ENCODE data around the gene CNTN1. TPM values are rescaled to one million over a fixed set of nuclear protein-coding genes. Genes with fewer than 3 reads are reported as not detected.

The CNTN1 gene
- total and polyA plus RNA-seq, 2 donors (not counting 1 experiment from before 2014, with no cell fraction given) = not detected

DNA sequence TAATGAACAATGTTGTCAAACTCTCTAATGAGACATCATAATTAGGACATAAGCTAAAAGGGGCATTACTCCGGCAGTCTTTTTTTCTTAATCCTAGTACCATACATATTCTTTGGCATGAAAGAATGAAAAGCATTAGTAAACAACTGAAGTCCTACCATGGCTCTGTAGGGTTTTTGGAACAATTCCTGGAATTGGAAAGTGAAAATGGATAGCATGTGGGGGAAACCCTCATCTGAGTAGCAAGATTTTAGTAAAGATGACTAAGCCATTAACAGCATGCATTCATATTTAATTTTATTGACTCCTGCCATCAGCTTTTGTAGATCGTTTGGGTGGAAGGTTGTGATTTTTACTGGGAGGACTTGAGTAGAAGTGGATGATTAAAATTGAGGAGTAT is 279.7 kb downstream of the CNTN1 start:
- H3K4me2 ChIP-seq (replicated peaks; ENCODE audit: low read depth, low read length, poor library complexity, severe bottlenecking) = no peak overlapping the region
- WGBS (ENCODE audit: insufficient coverage) = no CpG with 5 or more reads among the region's 2 CpGs
- no peak overlapping the region for H2AFZ ChIP-seq (ENCODE audit: insufficient read depth, low read depth, low read length, poor library complexity, severe bottlenecking)
- Mint-ChIP-seq H3K4me3 (no peak overlapping the region), H3K27ac (no peak overlapping the region), H3K9me3 (ENCODE audit: insufficient read depth) (no peaks in the 10 kb centered on the region), H3K4me1 (no peaks in the 10 kb centered on the region), H3K27me3 (no peaks in the 10 kb centered on the region)
- ChIA-PET CTCF (no interaction called here), POLR2A (no interaction called here)
- H3K4me1 ChIP-seq (ENCODE audit: control insufficient read depth in 2 of 2, insufficient read depth in 2 of 2, low read length in 2 of 2) = no peaks in the 10 kb centered on the region
- ATAC-seq (ENCODE audit: low read depth) = no peak
- H4K20me1 ChIP-seq (ENCODE audit: control insufficient read depth, insufficient read depth, low read length, poor library complexity, severe bottlenecking) = no peaks in the 10 kb centered on the region
- H3K36me3 ChIP-seq (replicated peaks in 1 of 2; ENCODE audit: control extremely low read depth in 1 of 2, control insufficient read depth in 1 of 2, extremely low read depth in 1 of 2, insufficient read depth in 2 of 2, low read length in 1 of 2) = no peaks in the 10 kb centered on the region
- no peak for TF ChIP-seq EZH2 (IDR thresholded peaks at IDR 0.05; ENCODE audit: borderline replicate concordance, insufficient read depth, low read depth, low read length, poor library complexity, severe bottlenecking)
- TF ChIP-seq, protein P1, sequence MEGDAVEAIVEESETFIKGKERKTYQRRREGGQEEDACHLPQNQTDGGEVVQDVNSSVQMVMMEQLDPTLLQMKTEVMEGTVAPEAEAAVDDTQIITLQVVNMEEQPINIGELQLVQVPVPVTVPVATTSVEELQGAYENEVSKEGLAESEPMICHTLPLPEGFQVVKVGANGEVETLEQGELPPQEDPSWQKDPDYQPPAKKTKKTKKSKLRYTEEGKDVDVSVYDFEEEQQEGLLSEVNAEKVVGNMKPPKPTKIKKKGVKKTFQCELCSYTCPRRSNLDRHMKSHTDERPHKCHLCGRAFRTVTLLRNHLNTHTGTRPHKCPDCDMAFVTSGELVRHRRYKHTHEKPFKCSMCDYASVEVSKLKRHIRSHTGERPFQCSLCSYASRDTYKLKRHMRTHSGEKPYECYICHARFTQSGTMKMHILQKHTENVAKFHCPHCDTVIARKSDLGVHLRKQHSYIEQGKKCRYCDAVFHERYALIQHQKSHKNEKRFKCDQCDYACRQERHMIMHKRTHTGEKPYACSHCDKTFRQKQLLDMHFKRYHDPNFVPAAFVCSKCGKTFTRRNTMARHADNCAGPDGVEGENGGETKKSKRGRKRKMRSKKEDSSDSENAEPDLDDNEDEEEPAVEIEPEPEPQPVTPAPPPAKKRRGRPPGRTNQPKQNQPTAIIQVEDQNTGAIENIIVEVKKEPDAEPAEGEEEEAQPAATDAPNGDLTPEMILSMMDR (IDR thresholded peaks at IDR 0.05) = no peak
- DNase-seq = no peak
- intact Hi-C loops (cut with micrococcal nuclease) = no loop called here
- no peaks in the 10 kb centered on the region for H3K27me3 ChIP-seq (replicated peaks in 1 of 4; ENCODE audit: control extremely low read depth in 1 of 4, control insufficient read depth in 3 of 4, insufficient read depth in 4 of 4, low read length in 3 of 4)
- H3K9ac ChIP-seq (ENCODE audit: low read length) = no peak overlapping the region
- no peak overlapping the region for H3K27ac ChIP-seq (ENCODE audit: low read length in 2 of 2)
- no peaks in the 10 kb centered on the region for H3K9me3 ChIP-seq (ENCODE audit: control extremely low read depth in 1 of 3, control insufficient read depth in 2 of 3, insufficient read depth in 1 of 3, low read length in 2 of 3)
- no peaks in the 10 kb centered on the region for H3K79me2 ChIP-seq (ENCODE audit: control insufficient read depth, insufficient read depth, low read length)
- H3K4me3 ChIP-seq (ENCODE audit: control extremely low read depth in 1 of 5, extremely low read depth in 1 of 5, insufficient read depth in 1 of 5, low read depth in 2 of 5, low read length in 4 of 5) = no peak overlapping the region

DNA sequence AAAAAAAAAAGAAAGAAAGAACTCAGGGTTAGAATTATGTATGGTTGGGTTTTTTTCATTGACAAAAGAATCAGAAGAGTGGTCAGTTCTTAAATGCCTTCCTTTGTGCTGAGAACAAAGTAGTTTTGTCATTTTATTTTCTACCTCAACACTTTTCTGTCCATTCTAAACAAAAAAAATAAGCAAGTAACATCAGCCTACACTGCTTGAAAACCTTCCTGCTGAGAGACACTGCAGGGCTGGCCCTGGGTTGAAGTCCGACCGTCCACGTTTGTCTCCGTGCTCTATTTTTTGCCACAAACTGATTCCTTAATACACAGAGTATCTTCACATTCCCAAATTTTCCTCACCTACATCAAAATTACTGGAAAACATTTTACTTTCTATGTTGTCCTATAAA is 284.3 kb downstream of the CNTN1 start:
- no peak for ATAC-seq (ENCODE audit: low read depth)

More for the DNA sequence above, 284.3 kb downstream of the CNTN1 start:
- no peaks in the 10 kb centered on the region for H3K4me1 Mint-ChIP-seq
- no peaks in the 10 kb centered on the region for H3K36me3 ChIP-seq (replicated peaks in 1 of 2; ENCODE audit: control extremely low read depth in 1 of 2, control insufficient read depth in 1 of 2, extremely low read depth in 1 of 2, insufficient read depth in 2 of 2, low read length in 1 of 2)
- H3K79me2 ChIP-seq (ENCODE audit: control insufficient read depth, insufficient read depth, low read length) = no peaks in the 10 kb centered on the region
- H2AFZ ChIP-seq (ENCODE audit: insufficient read depth, low read depth, low read length, poor library complexity, severe bottlenecking) = no peak overlapping the region
- ChIA-PET POLR2A (no interaction called here), CTCF (no interaction called here)
- no peaks in the 10 kb centered on the region for H3K9me3 Mint-ChIP-seq (ENCODE audit: insufficient read depth)
- H4K20me1 ChIP-seq (ENCODE audit: control insufficient read depth, insufficient read depth, low read length, poor library complexity, severe bottlenecking) = no peaks in the 10 kb centered on the region
- no peak overlapping the region for H3K9ac ChIP-seq (ENCODE audit: low read length)
- no peak for DNase-seq
- H3K27ac Mint-ChIP-seq = no peak overlapping the region
- H3K4me1 ChIP-seq (ENCODE audit: control insufficient read depth in 2 of 2, insufficient read depth in 2 of 2, low read length in 2 of 2) = no peaks in the 10 kb centered on the region
- H3K27ac ChIP-seq (ENCODE audit: low read length in 2 of 2) = no peak overlapping the region
- 82% methylated on average over 4 of the region's 4 CpGs for WGBS (ENCODE audit: insufficient coverage)
- no peak overlapping the region for H3K4me3 Mint-ChIP-seq
- no peaks in the 10 kb centered on the region for H3K27me3 ChIP-seq (replicated peaks in 1 of 4; ENCODE audit: control extremely low read depth in 1 of 4, control insufficient read depth in 3 of 4, insufficient read depth in 4 of 4, low read length in 3 of 4)
- H3K4me3 ChIP-seq (ENCODE audit: control extremely low read depth in 1 of 5, extremely low read depth in 1 of 5, insufficient read depth in 1 of 5, low read depth in 2 of 5, low read length in 4 of 5) = no peak overlapping the region
- no peaks in the 10 kb centered on the region for H3K9me3 ChIP-seq (ENCODE audit: control extremely low read depth in 1 of 3, control insufficient read depth in 2 of 3, insufficient read depth in 1 of 3, low read length in 2 of 3)
- intact Hi-C loops (cut with micrococcal nuclease) = no loop called here
- no peak for TF ChIP-seq EZH2 (IDR thresholded peaks at IDR 0.05; ENCODE audit: borderline replicate concordance, insufficient read depth, low read depth, low read length, poor library complexity, severe bottlenecking)
- TF ChIP-seq, protein P1 (IDR thresholded peaks at IDR 0.05) = no peak
- H3K4me2 ChIP-seq (replicated peaks; ENCODE audit: low read depth, low read length, poor library complexity, severe bottlenecking) = no peak overlapping the region
- H3K27me3 Mint-ChIP-seq = no peaks in the 10 kb centered on the region
